ENCODE data around the gene ZNF213. TPM values are rescaled to one million over a fixed set of nuclear protein-coding genes. Genes with fewer than 3 reads are reported as not detected.

Gene ZNF213, protein sequence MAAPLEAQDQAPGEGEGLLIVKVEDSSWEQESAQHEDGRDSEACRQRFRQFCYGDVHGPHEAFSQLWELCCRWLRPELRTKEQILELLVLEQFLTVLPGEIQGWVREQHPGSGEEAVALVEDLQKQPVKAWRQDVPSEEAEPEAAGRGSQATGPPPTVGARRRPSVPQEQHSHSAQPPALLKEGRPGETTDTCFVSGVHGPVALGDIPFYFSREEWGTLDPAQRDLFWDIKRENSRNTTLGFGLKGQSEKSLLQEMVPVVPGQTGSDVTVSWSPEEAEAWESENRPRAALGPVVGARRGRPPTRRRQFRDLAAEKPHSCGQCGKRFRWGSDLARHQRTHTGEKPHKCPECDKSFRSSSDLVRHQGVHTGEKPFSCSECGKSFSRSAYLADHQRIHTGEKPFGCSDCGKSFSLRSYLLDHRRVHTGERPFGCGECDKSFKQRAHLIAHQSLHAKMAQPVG
- total RNA-seq (12.5 TPM), polyA plus RNA-seq (ENCODE audit: insufficient read depth, low read depth, low replicate concordance) (5.6 TPM)
- long read RNA-seq, donor 1, full-length matches to known transcripts, result 3 of 3 reads
- long read RNA-seq, donor 1, partial matches to known transcripts, result 0 of 3 reads
- long read RNA-seq, donor 1, other reads (novel, unspliced or antisense), result 0 of 3 reads
- long read RNA-seq, donor 2, full-length matches to known transcripts, result 3 of 3 reads
- long read RNA-seq, donor 2, partial matches to known transcripts, result 0 of 3 reads
- long read RNA-seq, donor 2, other reads (novel, unspliced or antisense), result 0 of 3 reads
- long read RNA-seq, donor 3, full-length matches to known transcripts, result 6 of 6 reads
- long read RNA-seq, donor 3, partial matches to known transcripts, result 0 of 6 reads
- long read RNA-seq, donor 3, other reads (novel, unspliced or antisense), result 0 of 6 reads
- long read RNA-seq, donor 4, full-length matches to known transcripts, result 2 of 9 reads
- long read RNA-seq, donor 4, partial matches to known transcripts, result 7 of 9 reads
- long read RNA-seq, donor 4, other reads (novel, unspliced or antisense), result 0 of 9 reads
- long read RNA-seq, donor 5, full-length matches to known transcripts, result 1 of 1 reads
- long read RNA-seq, donor 5, partial matches to known transcripts, result 0 of 1 reads
- long read RNA-seq, donor 5, other reads (novel, unspliced or antisense), result 0 of 1 reads
- long read RNA-seq, donor 6, partial matches to known transcripts, result 0 of 1 reads
- long read RNA-seq, donor 6, other reads (novel, unspliced or antisense), result 0 of 1 reads
- long read RNA-seq, donor 7, partial matches to known transcripts, result 1 of 23 reads
- long read RNA-seq, donor 7, other reads (novel, unspliced or antisense), result 21 of 23 reads
- long read RNA-seq, donor 8, partial matches to known transcripts, result 10 of 10 reads
- long read RNA-seq, donor 8, other reads (novel, unspliced or antisense), result 0 of 10 reads
- long read RNA-seq, donor 9, partial matches to known transcripts, result 0 of 1 reads
- long read RNA-seq, donor 9, other reads (novel, unspliced or antisense), result 0 of 1 reads
- long read RNA-seq, donor 10, partial matches to known transcripts, result 0 of 2 reads
- long read RNA-seq, donor 10, other reads (novel, unspliced or antisense), result 0 of 2 reads

DNA sequence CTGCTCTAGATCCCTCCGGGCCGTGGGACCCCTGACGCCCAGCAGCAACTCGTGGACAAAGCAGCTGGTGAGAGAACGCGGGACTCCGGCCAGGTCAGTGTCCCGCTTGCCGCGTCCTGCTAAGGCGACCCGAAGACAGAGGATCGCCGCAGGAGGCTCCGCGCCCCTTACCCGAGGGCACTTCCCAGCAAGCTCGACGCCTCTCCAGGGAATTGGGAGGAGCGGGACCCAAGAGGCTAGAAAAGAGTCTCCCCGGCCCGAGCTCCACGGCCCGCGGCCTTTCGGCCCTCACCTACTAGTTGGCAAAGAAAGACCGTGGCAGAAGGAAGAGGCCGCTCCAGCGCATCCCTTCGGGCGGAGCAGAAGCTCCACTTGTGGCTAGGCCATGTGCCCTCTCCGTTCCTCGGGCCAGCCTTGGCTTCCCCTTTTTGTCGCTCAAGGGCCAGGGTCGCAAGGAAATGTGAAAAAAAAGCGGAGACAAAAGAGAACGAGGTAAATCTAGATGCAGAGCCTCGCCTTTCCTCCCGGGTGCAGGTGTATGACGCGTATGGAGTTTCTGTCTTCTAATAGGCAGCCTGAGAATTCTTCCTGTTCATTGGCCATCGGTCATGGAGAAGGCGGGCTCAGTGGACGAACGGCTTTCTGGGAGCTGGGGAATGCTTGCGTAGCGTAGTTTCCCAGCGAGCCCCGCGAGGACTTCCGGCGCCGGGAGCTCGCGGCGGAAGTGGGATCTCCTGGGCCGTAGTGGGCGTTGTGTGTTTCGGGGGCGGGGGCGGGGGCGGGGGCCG, at the start of gene ZNF213:
Gene ZNF213, plus strand, starts transcription at position 692 of the 788 bp plus-strand sequence. CDS start 2,252 bp downstream, outside the sequence.
- DNase-seq, result peak; percentile 98 to 100 (median 98)

DNA sequence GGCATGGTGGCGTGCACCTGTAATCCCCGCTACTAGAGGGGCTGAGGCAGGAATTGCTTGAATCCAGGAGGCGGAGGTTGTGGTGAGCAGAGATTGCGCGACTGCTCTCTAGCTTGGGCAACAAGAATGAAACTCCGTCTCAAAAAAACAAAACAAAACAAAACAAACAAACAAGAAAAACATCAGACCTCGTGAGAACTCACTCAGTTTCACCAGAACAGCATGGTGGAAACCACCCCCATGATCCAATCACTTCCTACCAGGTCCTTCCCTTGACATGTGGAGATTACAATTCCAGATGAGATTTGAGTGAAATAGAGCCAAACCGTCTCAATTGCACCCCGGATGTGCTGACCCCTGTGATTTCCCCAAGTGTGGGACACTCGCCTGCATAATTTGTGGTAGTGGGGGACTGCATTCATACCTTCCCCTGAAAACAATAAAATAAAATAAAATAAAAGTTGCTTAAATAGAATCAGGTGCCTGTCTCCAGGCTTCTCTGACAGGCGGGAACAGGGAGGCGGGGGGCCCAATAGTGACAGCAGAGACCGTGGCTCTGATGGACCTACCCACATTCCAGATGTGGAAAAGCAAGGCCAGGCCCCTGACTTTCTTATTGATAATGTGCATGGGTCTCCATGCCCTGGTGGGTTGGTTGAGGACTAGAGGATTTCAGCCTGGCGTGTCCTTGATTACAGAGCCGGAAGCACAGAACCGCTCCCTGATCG, 48.8 kb upstream of the ZNF213 start:
- intact Hi-C loops (cut with DNase I), result no loop called here
- peak in 1 of 5 donors; percentile 14 for DNase-seq
- Histone ChIP-seq H3K4me1 (ENCODE audit: control insufficient read depth in 2 of 3, insufficient read depth in 2 of 3, low read depth in 1 of 3, low read length in 3 of 3) (peaks cover 0 to 4% (median 3%) of the 10 kb centered on the region in 3 donors), H3K9ac (ENCODE audit: low read length in 3 of 3) (no peak overlapping the region), H3K36me3 (ENCODE audit: control insufficient read depth in 2 of 3, insufficient read depth in 3 of 3, low read length in 3 of 3) (no peaks in the 10 kb centered on the region), H3K9me3 (ENCODE audit: control insufficient read depth in 2 of 3, insufficient read depth in 1 of 3, low read length in 3 of 3) (no peaks in the 10 kb centered on the region), H3K27me3 (ENCODE audit: control insufficient read depth, insufficient read depth, low read length) (no peaks in the 10 kb centered on the region), H3K27ac (ENCODE audit: low read depth in 2 of 2, low read length in 2 of 2) (peak overlapping the region in 1 of 2 donors; percentile 30), H3K4me3 (ENCODE audit: low read length in 3 of 3) (no peak overlapping the region)
- FAIRE-seq, result no peak
- TF ChIP-seq, protein P1, sequence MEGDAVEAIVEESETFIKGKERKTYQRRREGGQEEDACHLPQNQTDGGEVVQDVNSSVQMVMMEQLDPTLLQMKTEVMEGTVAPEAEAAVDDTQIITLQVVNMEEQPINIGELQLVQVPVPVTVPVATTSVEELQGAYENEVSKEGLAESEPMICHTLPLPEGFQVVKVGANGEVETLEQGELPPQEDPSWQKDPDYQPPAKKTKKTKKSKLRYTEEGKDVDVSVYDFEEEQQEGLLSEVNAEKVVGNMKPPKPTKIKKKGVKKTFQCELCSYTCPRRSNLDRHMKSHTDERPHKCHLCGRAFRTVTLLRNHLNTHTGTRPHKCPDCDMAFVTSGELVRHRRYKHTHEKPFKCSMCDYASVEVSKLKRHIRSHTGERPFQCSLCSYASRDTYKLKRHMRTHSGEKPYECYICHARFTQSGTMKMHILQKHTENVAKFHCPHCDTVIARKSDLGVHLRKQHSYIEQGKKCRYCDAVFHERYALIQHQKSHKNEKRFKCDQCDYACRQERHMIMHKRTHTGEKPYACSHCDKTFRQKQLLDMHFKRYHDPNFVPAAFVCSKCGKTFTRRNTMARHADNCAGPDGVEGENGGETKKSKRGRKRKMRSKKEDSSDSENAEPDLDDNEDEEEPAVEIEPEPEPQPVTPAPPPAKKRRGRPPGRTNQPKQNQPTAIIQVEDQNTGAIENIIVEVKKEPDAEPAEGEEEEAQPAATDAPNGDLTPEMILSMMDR (IDR thresholded peaks at IDR 0.05; ENCODE audit: borderline replicate concordance, extremely low read depth, insufficient read depth), result no peak

More for the DNA sequence above, at the start of gene ZNF213:
- no peaks in the 10 kb centered on the region for H3K9me3 ChIP-seq (ENCODE audit: control insufficient read depth in 2 of 3, insufficient read depth in 1 of 3, low read length in 3 of 3)
- H3K4me1 ChIP-seq (ENCODE audit: control insufficient read depth in 2 of 3, insufficient read depth in 2 of 3, low read depth in 1 of 3, low read length in 3 of 3), result peaks cover 0 to 10% (median 0%) of the 10 kb centered on the region in 3 donors
- H3K27ac ChIP-seq (ENCODE audit: low read depth in 2 of 2, low read length in 2 of 2), result peak within 1 kb of the TSS; percentile 88 to 93
- intact Hi-C loops (cut with DNase I), result no loop called here
- peak; percentile 79 for FAIRE-seq
- H3K36me3 ChIP-seq (ENCODE audit: control insufficient read depth in 2 of 3, insufficient read depth in 3 of 3, low read length in 3 of 3), result no peaks in the 10 kb centered on the region
- TF ChIP-seq, protein P1 (IDR thresholded peaks at IDR 0.05; ENCODE audit: borderline replicate concordance, extremely low read depth, insufficient read depth), result no peak
- H3K27me3 ChIP-seq (ENCODE audit: control insufficient read depth, insufficient read depth, low read length), result no peaks in the 10 kb centered on the region
- H3K9ac ChIP-seq (ENCODE audit: low read length in 3 of 3), result peak within 1 kb of the TSS; percentile 78 to 99 (median 83)
- peak within 1 kb of the TSS; percentile 85 to 99 (median 96) for H3K4me3 ChIP-seq (ENCODE audit: low read length in 3 of 3)

All from kidney (tissue), 22 donors.